Naive thymus-derived CD4-positive, alpha-beta T cell (primary cell): ENCODE measurements around the gene AKAP1. TPM values are rescaled to one million over a fixed set of nuclear protein-coding genes. Genes with fewer than 3 reads are reported as not detected.
A peak's percentile ranks its signal among the peaks of the same experiment; 100 is the strongest.

Experiments used
- ATAC-seq: fragments of 150-1000 bp; cut with Tn5 transposase; 2 replicates; pipeline ENCODE4 v1.10.0; 2021; ENCODE audit warnings: mild to moderate bottlenecking, moderate library complexity
- CTCF ChIA-PET: fragments of 350-600 bp; sonication (Branson Sonifier 250); formaldehyde crosslinking; loops from one replicate; lab custom pipeline; 2021; ENCODE audit warnings: antibody characterized with exemption; lab: Charles Lee
- POLR2A ChIA-PET: fragments of 350-600 bp; sonication (Branson Sonifier 250); formaldehyde crosslinking; loops from one replicate; lab custom pipeline; 2021; ENCODE audit warnings: antibody characterized with exemption, inconsistent platforms; lab: Charles Lee
- DNase-seq, 9 donors: peaks; one replicate each; pipeline versions ENCODE4 v3.0.0 to v3.0.0-alpha.2; 2020 to 2022; ENCODE audit warnings: mixed read lengths in 1 of 9
- H3K27ac ChIP-seq: one replicate; pipeline ENCODE4 v1.7.0; 2013; ENCODE audit warnings: mild to moderate bottlenecking, low read depth, low read length, moderate library complexity
- H3K27me3 ChIP-seq, 2 donors: one replicate each; pipeline ENCODE4 v1.7.0; 2013; ENCODE audit warnings: low read length in 2 of 2, mild to moderate bottlenecking in 2 of 2, moderate library complexity in 2 of 2; ENCODE audit not compliant: control insufficient read depth in 2 of 2, insufficient read depth in 2 of 2
- H3K36me3 ChIP-seq, 3 experiments: 1 replicate in 2 of 3; 2 replicates in 1 of 3; pipeline ENCODE4 v1.7.0; 2013; ENCODE audit warnings: low read length in 3 of 3, mild to moderate bottlenecking in 3 of 3, moderate library complexity in 1 of 3; ENCODE audit not compliant: insufficient read depth in 3 of 3, control insufficient read depth in 2 of 3
- H3K4me1 ChIP-seq, 2 donors: one replicate each; pipeline ENCODE4 v1.7.0; 2013; ENCODE audit warnings: low read length in 2 of 2, mild to moderate bottlenecking in 2 of 2, moderate library complexity in 1 of 2; ENCODE audit not compliant: control insufficient read depth in 2 of 2, insufficient read depth in 2 of 2
- H3K4me3 ChIP-seq: 2 replicates; pipeline ENCODE4 v1.7.0; 2013; ENCODE audit warnings: mild to moderate bottlenecking, low read length
- H3K9me3 ChIP-seq, 3 experiments: 1 replicate in 2 of 3; 2 replicates in 1 of 3; pipeline ENCODE4 v1.7.0; 2013; ENCODE audit warnings: low read length in 3 of 3; ENCODE audit not compliant: control insufficient read depth in 2 of 3
- H3K27ac Mint-ChIP-seq, 9 donors: one replicate each; pipeline ENCODE4 v1.8.0; 2020 to 2022; ENCODE audit warnings: mixed read lengths in 9 of 9, mild to moderate bottlenecking in 8 of 9, moderate library complexity in 5 of 9, inconsistent platforms in 2 of 9
- H3K27me3 Mint-ChIP-seq, 5 donors: one replicate each; pipeline ENCODE4 v1.8.0; 2021 to 2022; ENCODE audit warnings: mixed read lengths in 5 of 5, mild to moderate bottlenecking in 1 of 5
- H3K36me3 Mint-ChIP-seq, 5 donors: one replicate each; pipeline ENCODE4 v1.8.0; 2020 to 2022; ENCODE audit warnings: mixed read lengths in 5 of 5, mild to moderate bottlenecking in 3 of 5, inconsistent platforms in 1 of 5
- H3K4me1 Mint-ChIP-seq, 7 donors: one replicate each; pipeline ENCODE4 v1.8.0; 2020 to 2022; ENCODE audit warnings: mixed read lengths in 7 of 7, mild to moderate bottlenecking in 3 of 7, inconsistent platforms in 1 of 7
- H3K4me3 Mint-ChIP-seq, 10 donors: one replicate each; pipeline ENCODE4 v1.8.0; 2020 to 2022; ENCODE audit warnings: mild to moderate bottlenecking in 10 of 10, mixed read lengths in 10 of 10, moderate library complexity in 6 of 10, inconsistent platforms in 2 of 10
- H3K9me3 Mint-ChIP-seq, 11 donors: one replicate each; pipeline ENCODE4 v1.8.0; 2020 to 2022; ENCODE audit warnings: mixed read lengths in 11 of 11, mild to moderate bottlenecking in 4 of 11, inconsistent platforms in 1 of 11, moderate library complexity in 1 of 11
- intact Hi-C, 2 donors: fragments of 100-400 bp; cut with micrococcal nuclease; formaldehyde crosslinking; loops; one replicate each; pipeline ENCODE4 v1.15.1; 2023
- polyA plus RNA-seq, 2 donors: library from polyadenylated mRNA; unstranded; fragments of 300-500 nt; fragmentation: Illumina TruSeq; gene quantifications; one replicate each; pipeline ENCODE4 v1.2.3, GENCODE V29; 2021
- total RNA-seq, 6 experiments: library from RNA in 5 of 6; stranded (reverse) in 5 of 6; gene quantifications; 1 replicate in 5 of 6; 2 replicates in 1 of 6; pipeline ENCODE4 v1.2.3 and lab custom pipeline; 2021 to 2026

AKAP1 gene
- total and polyA plus RNA-seq, 7 experiments from 2014 or later, result 13.2 to 35.8 (median 26.6) TPM

DNA sequence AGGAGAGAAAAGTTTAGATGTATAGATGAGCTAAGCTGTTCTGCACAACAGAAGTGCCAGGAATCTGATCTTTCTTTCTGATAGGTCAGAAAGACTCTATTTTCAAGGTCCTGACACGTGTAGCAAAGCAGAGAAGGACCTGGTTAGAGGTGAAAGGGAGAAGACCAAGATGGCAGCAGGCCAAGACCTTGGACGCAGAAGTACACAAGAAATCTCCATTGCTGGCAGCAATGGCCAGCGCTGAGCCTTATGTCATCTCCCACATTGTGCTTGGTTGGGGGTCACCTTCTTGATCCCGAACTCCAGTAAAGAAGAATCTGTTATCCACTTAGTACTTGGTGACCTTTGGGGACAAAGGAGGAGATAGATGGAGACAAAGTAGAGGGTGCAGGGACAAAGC, 41.8 kb upstream of the AKAP1 start:
- POLR2A ChIA-PET, result no interaction called here
- H3K4me1 Mint-ChIP-seq, result peaks cover 11 to 20% (median 17%) of the 10 kb centered on the region in 7 donors
- H3K36me3 ChIP-seq, result no peaks in the 10 kb centered on the region
- no peak overlapping the region for H3K4me3 ChIP-seq
- H3K4me3 Mint-ChIP-seq, result peak overlapping the region in 1 of 10 donors; percentile 7
- peaks cover 4 to 9% of the 10 kb centered on the region in 2 donors for H3K4me1 ChIP-seq
- H3K9me3 Mint-ChIP-seq, result peaks cover 0 to 9% (median 0%) of the 10 kb centered on the region in 11 donors
- no peaks in the 10 kb centered on the region for H3K9me3 ChIP-seq
- peaks cover 0 to 7% (median 3%) of the 10 kb centered on the region in 5 donors for H3K36me3 Mint-ChIP-seq
- CTCF ChIA-PET, result no interaction called here
- DNase-seq (no peak), ATAC-seq (no peak)
- H3K27ac Mint-ChIP-seq, result no peak overlapping the region
- intact Hi-C loops, result no loop called here
- peaks cover 49 to 82% (median 74%) of the 10 kb centered on the region in 5 donors for H3K27me3 Mint-ChIP-seq
- H3K27ac ChIP-seq, result no peak overlapping the region
- peaks cover 0 to 7% of the 10 kb centered on the region in 2 donors for H3K27me3 ChIP-seq

DNA sequence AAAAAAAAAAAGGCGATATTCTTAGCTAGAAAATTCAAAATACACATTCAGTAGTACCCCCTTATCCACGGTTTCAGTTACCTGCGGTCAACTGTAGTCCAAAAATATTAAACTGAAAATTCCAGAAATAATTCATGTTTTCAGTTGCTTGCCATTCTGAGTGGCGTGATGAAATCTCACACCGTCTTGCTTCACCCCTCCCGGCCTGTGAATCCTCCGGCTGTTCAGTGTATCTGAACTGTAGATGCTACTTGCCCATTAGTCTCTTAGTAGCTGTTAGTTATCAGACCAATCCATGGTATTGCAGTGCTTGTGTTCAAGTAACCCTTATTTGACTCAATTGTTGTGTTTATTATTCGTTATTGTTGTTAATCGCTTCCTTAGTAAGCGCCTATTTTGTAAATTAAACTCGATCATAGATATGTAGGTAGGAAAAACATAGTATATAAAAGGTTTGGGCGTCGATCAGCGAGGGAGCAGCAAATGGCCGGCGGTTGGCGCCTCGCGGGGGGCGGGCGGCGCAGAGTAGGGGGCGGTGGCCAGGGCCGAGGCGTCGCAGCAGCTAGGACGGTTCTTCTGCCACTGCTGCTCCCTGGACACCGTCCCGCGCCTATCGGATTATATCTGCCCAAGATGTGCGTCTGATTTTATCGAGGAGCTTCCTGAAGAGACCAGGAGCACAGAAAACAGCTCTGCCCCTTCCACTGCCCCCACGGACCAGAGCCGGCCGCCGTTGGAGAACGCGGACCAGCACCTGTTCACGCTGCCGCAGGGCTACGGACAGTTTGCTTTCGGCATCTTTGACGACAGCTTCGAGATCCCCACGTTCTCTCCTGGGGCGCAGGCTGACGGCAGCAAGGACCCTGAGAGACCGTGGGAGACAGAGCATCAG, 39.8 kb upstream of the AKAP1 start:
- peak in 2 of 9 donors; percentile 4 to 10 for DNase-seq
- POLR2A ChIA-PET, result interaction anchor here (0.7 kb wide), 1 partner anchor 29 kb away, joined by 3 read pairs; no protein-coding TSS in a partner anchor
- H3K4me1 ChIP-seq, result peaks cover 4 to 9% of the 10 kb centered on the region in 2 donors
- H3K36me3 ChIP-seq, result no peaks in the 10 kb centered on the region
- no peak overlapping the region for H3K27ac Mint-ChIP-seq
- H3K4me1 Mint-ChIP-seq, result peaks cover 11 to 20% (median 17%) of the 10 kb centered on the region in 7 donors
- CTCF ChIA-PET, result interaction anchor here (0.5 kb wide), 1 partner anchor 25 kb away, joined by 3 read pairs; no protein-coding TSS in a partner anchor
- H3K9me3 ChIP-seq, result no peaks in the 10 kb centered on the region
- H3K36me3 Mint-ChIP-seq, result peaks cover 0 to 7% (median 3%) of the 10 kb centered on the region in 5 donors
- H3K27me3 ChIP-seq, result peaks cover 0 to 7% of the 10 kb centered on the region in 2 donors
- intact Hi-C loops, result loop anchor here in 1 of 2 donors (5.0 kb wide), 1 partner anchor 67 kb away; no protein-coding TSS in a partner anchor
- peaks cover 44 to 77% (median 62%) of the 10 kb centered on the region in 5 donors for H3K27me3 Mint-ChIP-seq
- ATAC-seq, result no peak
- no peak overlapping the region for H3K27ac ChIP-seq
- H3K4me3 ChIP-seq, result no peak overlapping the region
- H3K4me3 Mint-ChIP-seq, result peak overlapping the region; percentile 68 to 89 (median 82)
- H3K9me3 Mint-ChIP-seq, result peaks cover 0 to 9% (median 0%) of the 10 kb centered on the region in 11 donors

DNA sequence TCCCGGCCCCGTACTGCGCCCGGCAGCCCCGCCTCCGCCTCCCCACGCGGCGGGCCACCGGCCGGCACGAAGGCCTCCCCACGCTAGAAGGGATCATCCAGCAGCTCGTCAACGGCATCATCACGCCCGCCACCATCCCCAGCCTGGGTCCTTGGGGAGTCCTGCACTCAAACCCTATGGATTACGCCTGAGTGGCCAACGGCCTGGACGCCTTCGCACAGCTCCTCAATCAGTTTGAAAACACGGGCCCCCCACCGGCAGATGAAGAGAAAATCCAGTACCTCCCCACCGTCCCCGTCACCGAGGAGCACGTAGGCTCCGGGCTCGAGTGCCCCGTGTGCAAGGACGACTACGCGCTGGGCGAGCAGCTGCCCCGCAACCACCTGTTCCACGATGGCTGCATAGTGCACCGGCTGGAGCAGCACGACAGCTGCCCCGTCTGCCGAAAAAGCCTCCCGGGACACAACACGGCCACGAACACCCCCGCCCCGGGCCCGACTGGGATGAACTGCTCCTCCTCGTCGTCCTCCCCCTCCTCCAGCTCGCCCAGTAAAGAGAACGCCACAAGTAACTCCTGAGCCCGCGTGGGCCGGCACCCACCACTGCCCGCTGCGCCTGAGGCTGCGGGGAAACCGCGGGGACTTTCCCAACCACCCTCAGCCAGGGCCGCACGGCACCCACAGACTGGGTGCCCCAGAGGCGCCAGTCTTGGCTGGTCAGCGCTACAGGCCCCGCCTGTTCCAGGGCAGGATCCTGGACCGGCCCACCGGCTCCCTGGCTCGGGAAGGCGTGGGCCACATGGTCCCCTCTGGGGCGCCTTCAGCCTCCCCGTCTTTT, 39.0 kb upstream of the AKAP1 start:
- peaks cover 11 to 20% (median 17%) of the 10 kb centered on the region in 7 donors for H3K4me1 Mint-ChIP-seq
- peaks cover 4 to 9% of the 10 kb centered on the region in 2 donors for H3K4me1 ChIP-seq
- DNase-seq (peak in 7 of 9 donors; percentile 5 to 73 (median 10)), ATAC-seq (peak; percentile 78)
- H3K27me3 Mint-ChIP-seq, result peaks cover 44 to 74% (median 61%) of the 10 kb centered on the region in 5 donors
- peaks cover 0 to 9% (median 0%) of the 10 kb centered on the region in 11 donors for H3K9me3 Mint-ChIP-seq
- intact Hi-C loops, result loop anchor here in 1 of 2 donors (5.0 kb wide), 1 partner anchor 66 kb away; no protein-coding TSS in a partner anchor
- H3K36me3 ChIP-seq, result no peaks in the 10 kb centered on the region
- H3K9me3 ChIP-seq, result no peaks in the 10 kb centered on the region
- H3K4me3 Mint-ChIP-seq, result peak overlapping the region; percentile 68 to 89 (median 82)
- H3K4me3 ChIP-seq, result no peak overlapping the region
- peaks cover 0 to 7% of the 10 kb centered on the region in 2 donors for H3K27me3 ChIP-seq
- H3K27ac Mint-ChIP-seq, result no peak overlapping the region
- H3K27ac ChIP-seq, result no peak overlapping the region
- CTCF ChIA-PET, result interaction anchor here (0.5 kb wide), 1 partner anchor 26 kb away, joined by 3 read pairs; no protein-coding TSS in a partner anchor
- POLR2A ChIA-PET, result interaction anchor here (0.7 kb wide), 1 partner anchor 28 kb away, joined by 3 read pairs; no protein-coding TSS in a partner anchor
- peaks cover 0 to 7% (median 3%) of the 10 kb centered on the region in 5 donors for H3K36me3 Mint-ChIP-seq

DNA sequence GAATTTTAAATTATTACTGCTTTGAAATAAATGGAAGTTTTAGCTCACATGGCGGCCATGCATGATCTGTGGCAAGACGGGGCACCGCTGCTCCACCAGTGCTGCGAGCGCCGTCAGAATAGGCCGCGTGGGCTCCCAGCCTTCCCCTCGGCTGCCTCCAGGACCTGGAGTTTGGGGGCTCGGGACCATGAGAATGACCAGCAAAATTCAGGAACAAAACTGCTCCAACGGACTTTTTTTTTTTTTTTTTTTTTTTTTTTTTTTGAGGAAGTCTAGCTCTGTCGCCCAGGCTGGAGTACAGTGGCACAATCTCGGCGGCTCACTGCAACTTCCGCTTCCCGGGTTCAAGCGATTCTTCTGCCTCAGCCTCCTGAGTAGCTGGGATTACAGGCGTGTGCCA, 38.3 kb upstream of the AKAP1 start:
- Histone ChIP-seq H3K36me3 (no peaks in the 10 kb centered on the region), H3K27ac (no peak overlapping the region), H3K9me3 (no peaks in the 10 kb centered on the region), H3K27me3 (peaks cover 0 to 7% of the 10 kb centered on the region in 2 donors), H3K4me3 (no peak overlapping the region), H3K4me1 (peaks cover 4 to 9% of the 10 kb centered on the region in 2 donors)
- ChIA-PET POLR2A (no interaction called here), CTCF (no interaction called here)
- intact Hi-C loops, result loop anchor here in 1 of 2 donors (5.0 kb wide), 1 partner anchor 66 kb away; no protein-coding TSS in a partner anchor
- ATAC-seq (peak; percentile 8), DNase-seq (no peak)
- no peak overlapping the region for H3K27ac Mint-ChIP-seq
- peak overlapping the region in 9 of 10 donors; percentile 25 to 89 (median 81) for H3K4me3 Mint-ChIP-seq
- peaks cover 0 to 9% (median 0%) of the 10 kb centered on the region in 11 donors for H3K9me3 Mint-ChIP-seq
- peaks cover 0 to 7% (median 3%) of the 10 kb centered on the region in 5 donors for H3K36me3 Mint-ChIP-seq
- peaks cover 44 to 68% (median 56%) of the 10 kb centered on the region in 5 donors for H3K27me3 Mint-ChIP-seq
- H3K4me1 Mint-ChIP-seq, result peaks cover 11 to 20% (median 17%) of the 10 kb centered on the region in 7 donors

DNA sequence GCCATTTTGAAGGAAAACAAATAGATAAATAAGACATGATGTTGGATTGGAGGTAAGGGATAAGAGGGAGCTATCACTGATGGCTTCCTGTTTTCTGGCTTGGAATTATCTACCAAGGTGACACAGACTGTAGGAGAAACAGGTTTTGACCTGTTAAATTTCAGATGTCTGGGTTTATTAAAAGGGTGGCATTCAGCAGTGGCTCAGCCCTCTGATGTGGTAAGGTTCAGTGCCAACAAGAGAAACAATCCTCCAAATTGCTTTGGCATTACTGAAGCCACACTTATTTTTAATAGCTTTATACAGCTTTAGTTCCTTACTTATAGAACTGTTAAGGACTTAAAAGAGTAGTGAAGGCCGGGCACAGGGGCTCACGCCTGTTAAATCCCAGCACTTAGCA, 37.0 kb upstream of the AKAP1 start:
- H3K4me3 ChIP-seq, result no peak overlapping the region
- no peak overlapping the region for H3K27ac ChIP-seq
- H3K4me1 Mint-ChIP-seq, result peaks cover 11 to 20% (median 17%) of the 10 kb centered on the region in 7 donors
- POLR2A ChIA-PET, result no interaction called here
- CTCF ChIA-PET, result interaction anchor here (1.4 kb wide), 1 partner anchor 10 kb away, joined by 3 read pairs; no protein-coding TSS in a partner anchor
- peaks cover 0 to 7% of the 10 kb centered on the region in 2 donors for H3K27me3 ChIP-seq
- no peak overlapping the region for H3K4me3 Mint-ChIP-seq
- no peaks in the 10 kb centered on the region for H3K9me3 ChIP-seq
- peaks cover 38 to 63% (median 48%) of the 10 kb centered on the region in 5 donors for H3K27me3 Mint-ChIP-seq
- peaks cover 0 to 9% (median 0%) of the 10 kb centered on the region in 11 donors for H3K9me3 Mint-ChIP-seq
- H3K27ac Mint-ChIP-seq, result no peak overlapping the region
- intact Hi-C loops, result loop anchor here in 1 of 2 donors (5.0 kb wide), 1 partner anchor 64 kb away; no protein-coding TSS in a partner anchor
- no peaks in the 10 kb centered on the region for H3K36me3 ChIP-seq
- H3K4me1 ChIP-seq, result peaks cover 4 to 9% of the 10 kb centered on the region in 2 donors
- peaks cover 0 to 7% (median 3%) of the 10 kb centered on the region in 5 donors for H3K36me3 Mint-ChIP-seq
- DNase-seq (no peak), ATAC-seq (no peak)
